H1 (cell line): ENCODE measurements around the gene MID1. TPM values are rescaled to one million over a fixed set of nuclear protein-coding genes. Genes with fewer than 3 reads are reported as not detected.

Experiments used
- CTCF ChIA-PET: fragments of 300-600 bp; sonication (Branson Sonifier 250); formaldehyde crosslinking; loops from one replicate; lab custom pipeline; 2021; ENCODE audit not compliant: partially characterized antibody; lab: Charles Lee
- POLR2A ChIA-PET: fragments of 300-600 bp; sonication (Branson Sonifier 250); formaldehyde crosslinking; loops from one replicate; lab custom pipeline; 2021; ENCODE audit warnings: inconsistent platforms; ENCODE audit not compliant: partially characterized antibody; lab: Charles Lee
- DNase-seq, 2 experiments: peaks; one replicate each; pipeline versions ENCODE4 v3.0.0 to v3.0.0-alpha.2; 2010 to 2022; ENCODE audit warnings: low spot score in 2 of 2, low read depth in 1 of 2, mixed read lengths in 1 of 2
- FAIRE-seq: peaks from 2 replicates; lab custom pipeline; 2011; peaks lifted over from hg19 to GRCh38; lab: Jason Lieb, UNC
- H2AFZ ChIP-seq: 2 replicates; pipeline ENCODE4 v1.8.1; 2012; ENCODE audit warnings: low read length, inconsistent platforms
- H2AK5ac ChIP-seq: 2 replicates; pipeline ENCODE4 v1.6.1; 2013; ENCODE audit warnings: low read depth, low read length
- H2BK120ac ChIP-seq: replicated peaks from 2 replicates; pipeline ENCODE3; 2013; ENCODE audit warnings: low read depth, low read length, inconsistent platforms
- H2BK12ac ChIP-seq: 2 replicates; pipeline ENCODE4 v1.6.1; 2013; ENCODE audit warnings: low read depth, low read length
- H2BK15ac ChIP-seq: 2 replicates; pipeline ENCODE4 v1.6.1; 2013; ENCODE audit warnings: low read length
- H2BK20ac ChIP-seq: 2 replicates; pipeline ENCODE4 v1.6.1; 2013; ENCODE audit warnings: low read length
- H2BK5ac ChIP-seq: 2 replicates; pipeline ENCODE4 v1.6.1; 2013; ENCODE audit warnings: low read depth, low read length
- H3K14ac ChIP-seq: 2 replicates; pipeline ENCODE4 v1.6.1; 2013; ENCODE audit warnings: inconsistent platforms; ENCODE audit not compliant: insufficient read length
- H3K18ac ChIP-seq: 2 replicates; pipeline ENCODE4 v1.6.1; 2013; ENCODE audit warnings: low read length; ENCODE audit errors: extremely low read depth
- H3K23ac ChIP-seq: 2 replicates; pipeline ENCODE4 v1.6.1; 2013; ENCODE audit warnings: inconsistent platforms; ENCODE audit not compliant: insufficient read length
- H3K23me2 ChIP-seq: 2 replicates; pipeline ENCODE4 v1.6.1; 2013; ENCODE audit warnings: low read depth, low read length
- H3K27ac ChIP-seq: 2 replicates; pipeline ENCODE4 v1.6.1; 2011; ENCODE audit warnings: low read depth, low read length, inconsistent platforms
- H3K27me3 ChIP-seq, 4 experiments: replicated peaks in 1 of 4; 1 replicate in 1 of 4; 2 replicates in 3 of 4; pipeline versions ENCODE4 v1.6.1 to v1.8.1; 2011 to 2013; ENCODE audit warnings: low read length in 3 of 4, mild to moderate bottlenecking in 3 of 4, inconsistent platforms in 2 of 4, mixed read lengths in 2 of 4, moderate library complexity in 1 of 4; ENCODE audit not compliant: control insufficient read depth in 3 of 4, insufficient read depth in 3 of 4; ENCODE audit errors: extremely low read depth in 1 of 4
- H3K36me3 ChIP-seq, 4 experiments: 2 replicates each; pipeline versions ENCODE4 v1.6.1 to v1.8.1; 2011 to 2013; ENCODE audit warnings: mild to moderate bottlenecking in 4 of 4, low read length in 3 of 4, moderate library complexity in 2 of 4, control low read depth in 1 of 4, inconsistent platforms in 1 of 4; ENCODE audit not compliant: insufficient read depth in 4 of 4, control insufficient read depth in 2 of 4
- H3K4ac ChIP-seq: replicated peaks from 2 replicates; pipeline ENCODE3; 2013; ENCODE audit warnings: low read length, low read depth, mixed read lengths, inconsistent platforms; ENCODE audit not compliant: insufficient read length
- H3K4me1 ChIP-seq, 4 experiments: replicated peaks in 1 of 4; 1 replicate in 1 of 4; 2 replicates in 3 of 4; pipeline versions ENCODE4 v1.6.1 to v1.8.1; 2011 to 2013; ENCODE audit warnings: low read length in 3 of 4, inconsistent platforms in 2 of 4, mixed read lengths in 1 of 4; ENCODE audit not compliant: insufficient read depth in 4 of 4, control insufficient read depth in 3 of 4
- H3K4me2 ChIP-seq, 2 experiments: 2 replicates each; pipeline versions ENCODE4 v1.6.1 to v1.8.1; 2011 to 2013; ENCODE audit warnings: low read depth in 2 of 2, low read length in 2 of 2, control low read depth in 1 of 2, inconsistent platforms in 1 of 2, mild to moderate bottlenecking in 1 of 2; ENCODE audit not compliant: insufficient read depth in 1 of 2
- H3K4me3 ChIP-seq, 4 experiments: fragments of 200-600, 300-600 bp in 1 of 4; sonication (generic), shearing (Covaris generic), sonication (Bioruptor Twin) in 1 of 4; 2 replicates each; pipeline versions ENCODE4 v1.5.1 to v1.8.1; 2011 to 2016; ENCODE audit warnings: low read length in 4 of 4, low read depth in 3 of 4, control low read depth in 2 of 4, inconsistent platforms in 2 of 4, mild to moderate bottlenecking in 2 of 4, mixed read lengths in 1 of 4, moderate library complexity in 1 of 4; ENCODE audit not compliant: insufficient read depth in 2 of 4; ENCODE audit errors: extremely low read depth in 1 of 4
- H3K56ac ChIP-seq: replicated peaks from 2 replicates; pipeline ENCODE3; 2013; ENCODE audit warnings: low read depth, mild to moderate bottlenecking, mixed read lengths, low read length, inconsistent platforms; ENCODE audit not compliant: insufficient read length
- H3K79me1 ChIP-seq: 2 replicates; pipeline ENCODE4 v1.6.1; 2013; ENCODE audit warnings: low read depth, low read length, control low read depth
- H3K79me2 ChIP-seq, 2 experiments: 2 replicates each; pipeline versions ENCODE4 v1.6.1 to v1.8.1; 2012 to 2013; ENCODE audit warnings: low read length in 2 of 2, mild to moderate bottlenecking in 2 of 2, inconsistent platforms in 1 of 2; ENCODE audit not compliant: insufficient read depth in 2 of 2, control insufficient read depth in 1 of 2
- H3K9ac ChIP-seq, 4 experiments: replicated peaks in 1 of 4; 1 replicate in 1 of 4; 2 replicates in 3 of 4; pipeline versions ENCODE4 v1.6.1 to v1.8.1; 2011 to 2013; ENCODE audit warnings: low read depth in 3 of 4, low read length in 3 of 4, control low read depth in 2 of 4, mild to moderate bottlenecking in 2 of 4, moderate library complexity in 2 of 4, inconsistent platforms in 1 of 4; ENCODE audit errors: extremely low read depth in 1 of 4
- H3K9me3 ChIP-seq, 2 experiments: 2 replicates each; pipeline versions ENCODE4 v1.6.1 to v1.8.1; 2012 to 2013; ENCODE audit warnings: mild to moderate bottlenecking in 2 of 2, moderate library complexity in 2 of 2, control low read depth in 1 of 2, inconsistent platforms in 1 of 2, low read depth in 1 of 2, low read length in 1 of 2, mixed read lengths in 1 of 2; ENCODE audit not compliant: insufficient read depth in 2 of 2
- H4K20me1 ChIP-seq, 2 experiments: replicated peaks in 1 of 2; 2 replicates each; pipeline versions ENCODE3 to v1.8.1; 2011 to 2013; ENCODE audit warnings: inconsistent platforms in 2 of 2, low read length in 2 of 2, mild to moderate bottlenecking in 1 of 2; ENCODE audit not compliant: insufficient read depth in 2 of 2, control insufficient read depth in 1 of 2
- H4K5ac ChIP-seq: 2 replicates; pipeline ENCODE4 v1.6.1; 2013; ENCODE audit warnings: low read length, low read depth, mixed read lengths, inconsistent platforms; ENCODE audit not compliant: insufficient read length
- H4K8ac ChIP-seq: 2 replicates; pipeline ENCODE4 v1.8.0; 2013; ENCODE audit warnings: mild to moderate bottlenecking, moderate library complexity, low read length, inconsistent platforms; ENCODE audit not compliant: insufficient read depth; ENCODE audit errors: extremely low read depth
- H4K91ac ChIP-seq: replicated peaks from 2 replicates; pipeline ENCODE3; 2013; ENCODE audit warnings: low read length, mixed read lengths, inconsistent platforms; ENCODE audit not compliant: insufficient read length
- ATF3 ChIP-seq: IDR thresholded peaks from 2 replicates; pipeline ENCODE4 v1.6.1; 2011; ENCODE audit warnings: low read depth, mild to moderate bottlenecking, low read length; ENCODE audit not compliant: insufficient read depth
- SIN3A ChIP-seq, 2 experiments: IDR thresholded peaks in 1 of 2; conservative IDR thresholded peaks in 1 of 2; 2 replicates each; pipeline ENCODE4 v1.6.1; 2011 to 2012; ENCODE audit warnings: low read length in 2 of 2, improper control_type of control experiment in 1 of 2, low read depth in 1 of 2, mild to moderate bottlenecking in 1 of 2
- WGBS, 2 experiments: shearing (Covaris generic) in 1 of 2; methylation state at CpG; one replicate each; pipeline versions ENCODE4 v1.1.6 to v1.1.7; 2013 to 2015; ENCODE audit warnings: low lambda C conversion rate in 2 of 2, mixed read lengths in 2 of 2, inconsistent platforms in 1 of 2, low coverage in 1 of 2, missing lambda C conversion rate in 1 of 2; ENCODE audit not compliant: insufficient replicate concordance in 2 of 2, insufficient coverage in 1 of 2, insufficient read length in 1 of 2; ENCODE audit errors: extremely low coverage in 1 of 2, missing lambda C conversion rate in 1 of 2; 5-methylcytosine and 5-hydroxymethylcytosine counted together
- polyA plus RNA-seq, 7 experiments: library from polyadenylated mRNA; depleted of rRNA in 3 of 7; stranded (reverse) in 5 of 7; unstranded in 2 of 7; fragments of >200 nt in 5 of 7; fragments of 200-250 nt in 2 of 7; gene quantifications; 1 replicate in 5 of 7; 2 replicates in 1 of 7; 4 replicates in 1 of 7; pipeline versions ENCODE4 v1.2.1 to v1.2.3, GENCODE V29; 2011 to 2013; ENCODE audit warnings: missing spikeins in 2 of 7, mixed read lengths in 2 of 7
- total RNA-seq: library from RNA; stranded (reverse); fragmentation: NEBNext Ultra II Directional; extraction: Animal tissue kit (Norgen Biotek cat#: 25700); gene quantifications from 2 replicates; pipeline ENCODE4 v1.2.1, GENCODE V29; 2021

The MID1 gene
- total and polyA plus RNA-seq, 2 of the 8 experiments (the other 6 are each of a cell fraction or from before 2014, with no cell fraction given), result 12.9 to 54.3 TPM

- Histone ChIP-seq H3K4me3 (no peak overlapping the region), H2AK5ac (no peak overlapping the region), H3K27me3 (no peaks in the 10 kb centered on the region), H2BK12ac (no peak overlapping the region), H4K20me1 (peaks cover 0 to 1% of the 10 kb centered on the region in 2 experiments), H4K8ac (no peak overlapping the region), H3K9me3 (peaks cover 0 to 2% of the 10 kb centered on the region in 2 experiments; a peak in 1 of 4 replicates), H3K79me2 (peaks cover 0 to 85% of the 10 kb centered on the region in 2 experiments; a peak in 2 of 4 replicates), H3K23me2 (no peaks in the 10 kb centered on the region), H3K27ac (no peak overlapping the region), H3K56ac (no peak overlapping the region), H3K4ac (no peak overlapping the region), H3K4me2 (no peak overlapping the region; a peak in 1 of 4 replicates), H3K79me1 (no peaks in the 10 kb centered on the region; the same call in 1 of the 2 replicates), H2BK20ac (no peak overlapping the region), H3K4me1 (peaks cover 0 to 9% (median 0%) of the 10 kb centered on the region in 4 experiments; a peak in 2 of 7 replicates), H3K36me3 (no peaks in the 10 kb centered on the region), H4K91ac (no peak overlapping the region), H3K14ac (no peak overlapping the region), H3K18ac (no peak overlapping the region), H3K9ac (no peak overlapping the region), H2BK120ac (no peak overlapping the region), H3K23ac (no peak overlapping the region)
- POLR2A ChIA-PET, result interaction anchor here (1.6 kb wide), 1 partner anchor 24 kb away, joined by 3 read pairs; no protein-coding TSS in a partner anchor
- WGBS, 2 experiments, result 65% methylated on average over 12 of the region's 12 CpGs; no CpG with 5 or more reads in 1 of the 2 experiments
- FAIRE-seq, result no peak
- CTCF ChIA-PET, result interaction anchor here (1.1 kb wide), 2 partner anchors 26 to 390 kb away, joined by 3 to 4 read pairs; no protein-coding TSS in a partner anchor
- no peak for TF ChIP-seq SIN3A (conservative IDR thresholded peaks at IDR 0.05 in 1 of 2, IDR thresholded peaks at IDR 0.05 in 1 of 2; ENCODE audit: low read depth in 1 of 2, low read length in 2 of 2)
- TF ChIP-seq ATF3, result no peak
- TF ChIP-seq, all 59 proteins: peak for 0
- Histone ChIP-seq H2BK5ac (no peak overlapping the region), H2AFZ (no peak overlapping the region), H4K5ac (no peak overlapping the region), H2BK15ac (no peak overlapping the region)
- DNase-seq, result no peak
Measured at GRCh38 chrX:10579112-10580011, 41.0 kb downstream of the MID1 start.
